Activated T-cell treated with anti-CD3 and anti-CD28 coated beads for 4 hours (primary cell): ENCODE data around the gene ADPRM.
A peak's percentile ranks its signal among the peaks of the same experiment; 100 is the strongest.
"Not testable (repeated sequence)": the region's sequence is repeated elsewhere in the genome, so short reads cannot be mapped to it uniquely, and the experiment has no call there.

ENCODE experiments used
- DNase-seq: peaks from one replicate; pipeline ENCODE4 v3.0.0-alpha.2; 2020

The ADPRM gene

GRCh38 chr17:10697092-10698081 is at the start of gene ADPRM, which contains the start of gene SCO1:
ADPRM (plus strand) TSS chr17:10697594; CDS start chr17:10704927, 7,333 bp downstream.
SCO1 (minus strand) TSS chr17:10697533; CDS start chr17:10697507, 26 bp downstream.
- peak; percentile 84 for DNase-seq

GRCh38 chr17:10648381-10648780 is 49.0 kb upstream of the ADPRM start:
- no peak for DNase-seq

GRCh38 chr17:10648956-10649355 is 48.4 kb upstream of the ADPRM start:
- DNase-seq, result no peak

DNA sequence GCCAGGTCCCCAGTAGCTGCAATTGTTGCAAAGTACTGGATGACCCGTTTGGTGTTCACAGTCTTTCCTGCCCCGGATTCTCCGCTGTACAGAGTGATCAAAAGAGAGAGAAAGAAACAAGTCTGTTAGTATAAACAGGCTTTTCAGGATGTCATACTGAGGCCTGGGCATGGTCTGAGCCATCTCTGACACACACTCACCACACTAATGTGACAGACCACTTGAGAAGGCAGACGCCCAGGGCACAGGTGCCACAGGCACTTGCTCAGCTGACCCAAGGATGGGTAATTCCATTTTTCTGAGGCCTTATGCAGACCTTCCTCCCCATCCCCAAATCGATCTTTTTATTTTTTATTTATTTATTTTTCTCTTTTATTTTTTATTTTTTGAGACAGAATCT is 47.8 kb upstream of the ADPRM start:
- no peak for DNase-seq

DNA sequence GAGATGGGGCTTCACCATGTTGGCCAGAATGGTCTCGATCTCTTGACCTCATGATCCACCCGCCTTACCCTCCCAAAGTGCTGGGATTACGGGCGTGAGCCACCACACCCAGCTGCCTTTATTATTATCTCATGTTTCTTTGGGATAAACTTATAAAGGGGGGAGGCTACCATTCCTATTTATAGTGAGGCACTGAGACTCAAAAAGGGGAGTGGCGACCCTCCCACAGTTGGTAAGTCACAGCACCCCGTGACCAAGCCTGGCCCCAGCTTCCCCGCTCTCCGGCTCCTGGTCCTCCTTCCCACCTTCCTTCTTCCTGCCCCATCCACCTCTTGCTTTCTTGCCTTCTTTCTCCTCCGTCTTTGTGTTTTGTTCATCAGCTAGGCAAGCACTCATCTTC is 45.5 kb upstream of the ADPRM start:
- no peak for DNase-seq

DNA sequence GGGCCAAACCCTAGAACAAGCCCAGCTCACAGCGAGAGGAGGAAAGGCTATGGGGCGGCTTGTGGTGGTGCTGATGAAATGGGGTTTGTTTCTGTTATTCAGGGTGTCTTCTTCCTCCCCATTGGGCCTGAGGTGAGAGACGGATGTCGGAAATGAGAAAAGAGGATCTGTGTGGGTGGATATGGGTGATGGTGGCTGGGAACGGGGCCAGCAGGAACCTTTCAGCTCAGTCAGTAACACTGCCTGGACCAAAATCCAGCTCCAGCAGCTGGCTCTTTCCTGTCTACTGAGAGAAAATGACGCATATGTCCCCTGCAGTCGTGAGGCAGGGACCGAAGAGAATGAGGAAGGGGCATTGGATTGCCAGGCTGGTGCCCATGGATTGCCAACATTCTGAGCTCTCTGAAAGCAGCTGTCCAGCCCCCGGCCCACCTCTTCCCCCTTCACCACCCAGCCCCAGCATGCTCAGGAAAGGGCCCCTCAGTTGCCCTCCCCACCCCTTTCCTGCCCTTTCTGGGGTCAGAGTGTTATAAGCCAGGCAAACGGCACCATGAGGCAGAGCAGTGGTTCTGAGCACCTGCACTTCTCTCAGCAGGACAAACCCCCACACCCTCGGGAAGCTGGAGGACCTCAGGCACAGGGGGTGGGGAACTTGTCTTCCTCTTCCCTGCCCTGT is 44.3 kb upstream of the ADPRM start:
- no peak for DNase-seq

DNA sequence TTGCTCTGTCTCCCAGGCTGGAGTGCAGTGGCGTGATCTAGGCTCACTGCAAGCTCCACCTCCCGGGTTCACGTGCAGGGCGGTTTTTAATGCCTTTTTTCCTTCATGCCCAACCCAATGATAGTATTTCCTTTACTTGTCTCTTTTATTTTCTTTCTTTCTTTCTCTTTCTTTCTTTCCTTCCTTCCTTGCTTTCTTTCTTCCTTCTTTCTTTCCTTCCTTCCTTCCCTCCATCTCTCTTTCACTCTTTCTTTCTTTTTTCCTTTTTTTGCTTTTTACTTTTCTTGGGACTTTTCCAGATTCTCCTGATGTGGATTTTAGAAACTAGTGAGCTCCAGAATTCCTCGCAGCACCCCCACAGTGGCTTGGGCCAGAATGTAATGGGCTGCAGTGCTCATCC is 43.4 kb upstream of the ADPRM start:
- DNase-seq, result no peak

DNA sequence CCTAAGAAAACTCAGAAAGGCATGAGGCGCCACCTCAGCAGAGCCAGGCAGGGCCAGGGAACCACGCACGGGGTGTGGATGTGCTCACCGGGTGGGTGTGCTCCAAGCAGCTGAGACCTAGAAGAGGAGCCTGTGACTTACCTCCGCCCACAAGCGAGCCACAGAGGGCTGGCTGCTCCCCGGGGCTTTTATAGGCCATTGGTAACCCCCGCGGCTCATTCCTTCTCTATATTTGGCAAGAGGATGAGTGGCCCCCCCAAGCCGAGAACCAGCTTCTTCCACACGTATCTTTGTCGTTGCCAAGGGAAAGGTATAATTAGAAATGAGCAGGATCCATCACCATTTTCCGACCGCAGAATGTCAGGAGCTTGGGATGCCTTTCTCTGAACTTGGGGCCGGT is 40.2 kb upstream of the ADPRM start, which contains the start of gene MYH3:
Gene MYH3 (minus strand): TSS at position 162 of the 400 bp plus-strand sequence. CDS start 2,245 bp downstream, outside the sequence.
- no peak for DNase-seq

DNA sequence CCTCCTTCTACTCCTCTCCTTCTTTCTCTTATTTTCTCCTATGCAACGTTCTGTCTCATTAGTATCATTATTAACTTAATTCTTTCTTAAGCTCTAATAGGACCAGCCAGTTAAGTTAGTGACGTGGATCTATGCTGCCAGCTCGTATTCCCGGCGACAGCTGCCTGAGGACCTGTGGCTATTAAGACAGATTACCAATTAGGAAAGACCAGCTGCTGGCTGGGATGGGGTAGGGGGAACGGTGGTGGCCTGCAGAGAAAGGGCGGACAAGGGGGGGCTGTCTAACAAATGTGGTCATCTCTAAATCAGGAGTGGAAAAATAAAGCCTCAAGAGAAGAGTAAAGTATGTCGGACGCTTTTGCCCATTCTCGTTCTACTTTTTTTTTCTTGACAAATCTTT is 39.5 kb upstream of the ADPRM start:
- no peak for DNase-seq

DNA sequence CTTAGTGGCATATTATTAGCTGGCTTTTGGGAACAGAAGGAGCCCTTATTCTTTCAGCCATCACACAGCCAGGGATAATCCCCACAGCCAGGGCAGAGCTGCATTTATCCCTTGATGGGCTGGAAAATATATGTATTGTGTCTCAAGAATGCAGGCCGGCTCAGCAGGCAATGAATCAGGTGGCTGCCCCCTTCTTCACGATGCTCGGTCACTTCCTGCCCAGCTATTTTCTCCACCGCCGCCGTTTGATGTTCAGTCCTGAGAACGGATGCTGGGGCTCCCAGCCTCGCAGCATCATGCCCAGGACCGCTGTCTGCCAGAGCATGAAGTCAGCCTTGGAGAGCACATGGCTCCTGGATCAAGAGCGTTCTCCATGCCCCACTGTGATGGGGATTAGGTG is 36.0 kb upstream of the ADPRM start:
- DNase-seq, result no peak

- DNase-seq, result no peak
Observed at GRCh38 chr17:10663231-10663630, 34.2 kb upstream of the ADPRM start.

GRCh38 chr17:10664571-10664970 is 32.8 kb upstream of the ADPRM start:
- no peak for DNase-seq

DNA sequence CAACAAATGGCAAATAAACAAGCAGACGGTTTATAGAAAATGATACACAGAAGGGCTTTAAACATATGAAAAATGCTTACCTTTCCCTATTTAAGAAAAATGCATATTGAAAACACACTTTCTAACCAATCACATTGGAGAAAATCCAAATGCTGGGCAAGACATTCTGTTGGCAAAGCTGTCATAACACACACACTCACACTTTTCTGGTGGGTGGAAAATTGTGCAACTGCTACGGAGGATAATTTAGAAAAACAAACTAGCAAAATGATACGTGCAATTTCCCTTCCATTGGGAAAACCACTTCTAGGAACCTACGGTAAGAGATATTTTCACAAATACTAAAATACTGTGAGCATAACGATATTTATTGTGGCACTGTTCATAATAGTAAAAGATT is 30.5 kb upstream of the ADPRM start:
- DNase-seq, result no peak

DNA sequence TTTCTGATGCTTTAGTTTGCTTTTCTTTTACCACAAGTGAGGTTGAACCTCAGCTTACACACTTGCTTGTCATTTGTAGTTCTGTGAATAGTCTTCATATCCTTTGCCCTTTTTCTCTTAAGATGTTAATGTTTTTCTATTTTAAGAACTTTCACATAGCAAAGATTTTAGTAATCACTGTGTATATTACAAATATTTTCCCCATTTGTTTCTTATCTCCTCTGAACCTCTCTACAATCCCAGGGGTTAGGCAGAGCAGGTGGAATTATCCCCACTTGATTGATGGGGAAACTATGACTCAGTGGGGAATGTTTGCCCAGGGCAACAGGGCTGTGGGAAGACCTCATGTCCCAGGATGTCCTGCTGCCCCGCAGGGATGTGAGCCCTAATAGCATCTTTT is 28.6 kb upstream of the ADPRM start:
- DNase-seq, result no peak

DNA sequence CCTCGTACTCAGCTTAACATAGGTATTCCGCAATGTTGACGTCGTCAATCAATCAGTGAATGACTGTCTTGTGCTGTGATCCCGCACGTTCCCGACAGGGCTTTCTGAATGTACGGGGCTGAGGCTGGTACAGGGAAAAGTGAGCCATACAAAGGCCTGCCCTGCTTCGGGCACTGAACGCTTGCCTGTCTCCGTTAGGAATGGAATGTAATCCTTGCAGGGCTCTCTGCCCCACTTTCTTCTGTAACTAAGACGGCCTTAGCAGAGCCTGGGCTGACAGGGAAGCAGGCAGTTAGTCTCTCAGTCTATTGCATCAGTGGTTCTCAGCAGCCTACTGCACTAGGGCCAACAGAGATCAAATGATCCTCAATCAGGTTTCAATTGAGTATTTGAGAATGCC is 24.1 kb upstream of the ADPRM start:
- no peak for DNase-seq

DNA sequence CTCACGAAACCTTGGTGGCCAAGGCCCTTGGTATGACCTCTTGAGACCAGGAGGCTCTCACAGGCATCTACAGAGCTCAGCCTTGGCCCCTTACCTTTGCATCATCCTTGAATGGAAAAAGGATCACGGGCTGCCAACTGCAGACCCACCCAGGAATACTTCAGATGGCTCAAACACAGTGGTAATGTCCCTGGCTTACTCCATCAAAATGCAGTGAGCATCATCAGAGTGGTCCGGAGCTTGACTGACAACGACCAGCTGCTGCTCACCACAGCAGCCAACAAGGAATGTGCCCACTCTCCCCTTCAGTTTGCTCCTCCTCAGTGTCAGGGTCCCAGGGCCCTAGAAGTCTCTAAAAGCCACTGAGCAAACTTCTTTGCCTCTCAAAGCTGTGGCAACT is 22.7 kb upstream of the ADPRM start:
- no peak for DNase-seq

DNA sequence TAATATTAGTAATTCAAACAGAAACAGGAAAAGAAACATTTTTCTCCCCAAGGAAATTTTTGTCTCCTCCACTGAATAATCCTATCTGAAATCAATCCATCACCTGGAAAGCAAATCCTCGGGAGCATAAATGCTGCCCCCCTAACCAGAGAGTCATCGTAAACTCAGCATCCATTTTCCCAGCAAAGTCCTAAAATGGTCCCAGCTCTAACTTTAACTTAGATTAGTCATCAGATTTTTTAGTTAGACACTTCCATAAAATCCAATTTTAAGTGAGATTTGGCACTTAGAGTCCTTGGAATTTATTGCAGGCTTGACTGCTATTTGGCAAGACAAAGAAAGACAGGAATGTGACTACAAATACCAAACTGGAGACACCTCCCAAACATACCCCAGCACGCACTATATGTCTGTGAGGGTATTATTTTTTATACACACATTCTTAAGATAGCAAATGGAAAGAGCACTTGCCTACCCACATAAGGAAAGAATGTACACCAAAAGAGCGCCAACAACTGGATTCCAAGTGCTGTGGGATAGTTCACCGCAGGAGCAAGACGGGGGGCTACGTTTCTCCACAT is 15.4 kb upstream of the ADPRM start:
- no peak for DNase-seq

DNA sequence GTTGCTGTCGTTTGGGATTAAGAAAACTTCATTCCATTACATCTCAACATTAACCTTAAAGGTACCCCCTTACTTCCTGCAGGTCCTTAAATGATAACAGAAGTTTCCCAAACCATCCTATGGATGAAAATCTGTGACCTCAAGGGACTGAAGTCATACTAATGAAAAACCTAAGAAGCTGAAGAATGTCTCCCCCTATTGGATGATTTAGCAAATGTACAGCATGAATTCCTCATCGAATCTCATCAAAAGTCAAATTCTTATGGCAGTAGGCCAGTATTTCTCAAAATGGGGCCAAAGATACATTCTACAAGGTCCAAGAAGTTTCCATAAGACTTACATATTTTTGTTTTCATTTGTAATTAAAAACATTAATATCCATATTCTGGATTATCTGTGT is 13.5 kb upstream of the ADPRM start:
- no peak for DNase-seq

- no peak for DNase-seq
Observed at GRCh38 chr17:10687499-10687898, 9.9 kb upstream of the ADPRM start.

DNA sequence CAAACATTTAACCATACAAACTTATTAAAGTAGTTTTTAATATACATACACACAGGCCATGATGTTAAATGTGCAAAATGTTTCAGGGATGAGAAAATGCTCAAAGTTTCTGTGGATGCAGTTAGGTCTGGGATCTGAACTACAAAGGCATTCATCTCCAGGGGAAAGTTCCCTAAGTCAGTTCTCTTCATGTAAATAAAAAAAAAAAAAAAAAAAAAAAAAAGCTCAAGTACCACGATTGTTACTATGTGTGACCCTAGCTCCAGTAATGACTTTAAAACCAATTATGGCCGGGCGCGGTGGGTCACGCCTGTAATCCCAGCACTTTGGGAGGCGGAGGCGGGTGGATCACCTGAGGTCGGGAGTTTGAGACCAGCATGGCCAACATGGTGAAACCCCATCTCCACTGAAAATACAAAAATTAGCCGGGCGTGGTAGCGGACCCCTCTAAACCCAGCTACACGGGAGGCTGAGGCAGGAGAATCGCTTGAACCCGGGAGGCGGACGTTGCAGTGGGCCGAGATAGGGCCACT is 1.5 kb upstream of the ADPRM start:
- not testable (repeated sequence) for DNase-seq

- DNase-seq, result no peak
Observed at GRCh38 chr17:10698096-10698818, 863 bp downstream of the ADPRM start.

DNA sequence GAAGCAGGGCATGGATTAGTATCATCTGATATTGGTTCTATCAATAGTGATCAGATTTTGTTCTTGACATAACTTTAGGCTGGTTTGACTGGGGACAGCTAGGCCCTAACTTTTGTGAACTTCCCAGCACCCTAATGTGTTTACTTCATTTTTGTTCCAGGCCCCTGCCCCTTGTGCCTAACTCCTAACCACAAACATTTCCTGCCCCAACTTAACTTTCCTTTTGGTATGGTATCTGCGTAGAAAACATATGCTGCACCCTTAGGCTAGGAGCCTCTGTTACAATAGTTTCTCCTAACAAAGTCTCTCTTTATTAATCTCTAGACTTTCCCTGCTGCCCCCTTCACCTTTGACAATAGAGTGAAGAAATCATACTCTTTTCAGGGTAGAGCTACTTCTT is 2.5 kb downstream of the ADPRM start:
- DNase-seq, result no peak

- no peak for DNase-seq
Observed at GRCh38 chr17:10702574-10702973, 5.2 kb downstream of the ADPRM start.
